Ectodermal cell (in vitro differentiated cells): ENCODE data around the gene CELF6.
"Not testable (repeated sequence)": the region's sequence is repeated elsewhere in the genome, so short reads cannot be mapped to it uniquely, and the experiment has no call there.

Experiments used
- H3K27ac ChIP-seq: 2 replicates; pipeline ENCODE4 v1.7.0; 2013; ENCODE audit warnings: mild to moderate bottlenecking, low read depth, low read length; ENCODE audit not compliant: insufficient read depth, poor library complexity, severe bottlenecking
- H3K27me3 ChIP-seq: 2 replicates; pipeline ENCODE4 v1.7.0; 2013; ENCODE audit warnings: mild to moderate bottlenecking, low read length; ENCODE audit not compliant: insufficient read depth, control insufficient read depth, poor library complexity, severe bottlenecking
- H3K36me3 ChIP-seq: one replicate; pipeline ENCODE4 v1.7.0; 2013; ENCODE audit warnings: low read length; ENCODE audit not compliant: control insufficient read depth, insufficient read depth
- H3K4me1 ChIP-seq: one replicate; pipeline ENCODE4 v1.7.0; 2013; ENCODE audit warnings: low read length; ENCODE audit not compliant: control insufficient read depth, insufficient read depth
- H3K4me3 ChIP-seq: 2 replicates; pipeline ENCODE4 v1.7.0; 2013; ENCODE audit warnings: low read depth, low read length, control low read depth; ENCODE audit not compliant: insufficient read depth
- H3K9me3 ChIP-seq: 2 replicates; pipeline ENCODE4 v1.7.0; 2013; ENCODE audit warnings: mild to moderate bottlenecking, low read length, moderate library complexity; ENCODE audit not compliant: control insufficient read depth
- WGBS, 2 experiments: methylation state at CpG; one replicate each; pipeline ENCODE4 v1.1.7; 2013; ENCODE audit warnings: missing lambda C conversion rate in 2 of 2; 5-methylcytosine and 5-hydroxymethylcytosine counted together

CELF6 gene

DNA sequence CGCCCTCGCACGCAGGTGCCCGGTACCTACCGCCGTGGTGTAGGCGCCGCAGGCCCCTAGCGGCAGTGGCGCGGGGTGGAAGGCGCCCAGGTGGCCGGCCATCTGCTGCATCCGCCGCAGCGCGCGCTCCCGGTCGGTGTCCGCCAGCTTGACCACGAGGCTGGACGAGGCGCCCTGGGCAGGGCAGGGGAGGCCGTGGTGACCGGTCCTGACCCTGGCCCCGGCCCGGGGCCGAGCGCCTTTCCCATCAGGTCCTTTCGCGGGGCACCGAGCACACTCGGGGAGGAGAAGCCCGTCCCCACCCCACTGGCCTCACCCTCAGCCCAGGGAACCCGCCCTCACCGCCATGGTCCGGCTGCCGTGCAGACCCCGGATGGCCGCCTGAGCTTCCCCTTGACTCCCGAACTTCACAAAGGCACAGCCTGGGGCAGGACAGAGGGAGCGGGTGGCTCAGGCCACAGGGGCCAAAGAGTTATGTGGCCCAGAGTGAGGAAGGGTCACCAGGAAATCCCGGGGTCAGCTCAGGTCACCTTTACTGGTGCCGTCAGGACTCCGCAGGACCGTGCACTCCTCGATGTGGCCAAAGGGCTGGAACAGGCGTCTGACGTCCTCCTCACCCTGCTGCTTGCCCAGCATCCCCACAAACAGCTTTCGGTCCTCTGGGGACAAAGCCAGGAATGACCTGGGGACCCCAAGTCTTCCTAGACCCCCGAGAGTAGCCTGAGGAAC is 30.2 kb downstream of the CELF6 start:
- no peak overlapping the region for H3K4me3 ChIP-seq
- H3K9me3 ChIP-seq, result no peaks in the 10 kb centered on the region
- H3K4me1 ChIP-seq, result no peaks in the 10 kb centered on the region
- no peak overlapping the region for H3K27ac ChIP-seq
- no peaks in the 10 kb centered on the region for H3K36me3 ChIP-seq
- peaks cover 8% of the 10 kb centered on the region for H3K27me3 ChIP-seq
- WGBS, 2 experiments, result 94 to 95% methylated on average over 52 of the region's 52 CpGs

- Histone ChIP-seq H3K27ac (no peak overlapping the region), H3K4me3 (no peak overlapping the region), H3K27me3 (peaks cover 8% of the 10 kb centered on the region), H3K36me3 (no peaks in the 10 kb centered on the region), H3K9me3 (no peaks in the 10 kb centered on the region), H3K4me1 (no peaks in the 10 kb centered on the region)
- WGBS, 2 experiments, result 94 to 95% methylated on average over 49 of the region's 49 CpGs
These were observed 31.0 kb downstream of the CELF6 start for GRCh38 chr15:72288796-72289596.

DNA sequence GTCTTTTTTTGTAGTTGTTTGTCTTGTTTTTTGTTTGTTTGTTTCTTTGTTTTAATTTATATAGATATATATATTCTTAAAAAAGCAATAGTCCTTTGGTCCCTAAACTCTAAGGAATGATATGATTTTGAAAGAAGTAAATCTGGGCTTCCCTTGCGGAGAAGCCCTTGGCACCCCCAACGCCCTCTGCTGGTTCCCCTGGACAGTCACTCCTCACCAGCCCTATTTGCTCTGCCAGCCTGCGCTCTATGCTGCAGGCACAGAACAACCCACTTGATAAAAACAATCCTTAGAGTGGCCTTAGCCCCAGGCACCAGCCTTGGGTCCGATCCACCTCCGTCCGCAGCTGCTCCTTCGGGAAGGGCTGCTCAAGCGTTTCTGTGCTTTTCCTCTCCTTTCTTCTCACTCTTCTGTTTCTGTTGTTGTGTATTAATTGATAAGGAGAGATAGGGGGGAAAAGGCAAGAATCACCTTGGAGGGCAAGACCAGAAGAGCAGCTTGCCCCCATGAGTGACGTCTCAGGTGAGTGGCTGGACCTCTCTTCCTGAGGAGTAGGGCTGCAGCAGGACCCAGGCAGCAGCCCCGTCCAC is 33.9 kb downstream of the CELF6 start:
- WGBS, 2 experiments, result 52 to 53% methylated on average over 10 of the region's 10 CpGs
- no peak overlapping the region for H3K27ac ChIP-seq
- no peaks in the 10 kb centered on the region for H3K9me3 ChIP-seq
- peaks cover 7% of the 10 kb centered on the region for H3K27me3 ChIP-seq
- no peaks in the 10 kb centered on the region for H3K36me3 ChIP-seq
- H3K4me3 ChIP-seq, result no peak overlapping the region
- no peaks in the 10 kb centered on the region for H3K4me1 ChIP-seq

- WGBS, 2 experiments, result 18 to 37% methylated on average over 2 to 3 of the region's 3 CpGs
These were observed 34.6 kb downstream of the CELF6 start for GRCh38 chr15:72285402-72285801.

GRCh38 chr15:72284781-72285180 is 35.2 kb downstream of the CELF6 start:
- H3K4me3 ChIP-seq, result no peak overlapping the region
- H3K4me1 ChIP-seq, result no peaks in the 10 kb centered on the region
- 100% methylated on average over 1 of the region's 1 CpG for WGBS, 2 experiments
- H3K27ac ChIP-seq, result no peak overlapping the region
- peaks cover 7% of the 10 kb centered on the region for H3K27me3 ChIP-seq
- no peaks in the 10 kb centered on the region for H3K9me3 ChIP-seq
- no peaks in the 10 kb centered on the region for H3K36me3 ChIP-seq

More at GRCh38 chr15:72285402-72285801, 34.6 kb downstream of the CELF6 start:
- Histone ChIP-seq H3K9me3 (no peaks in the 10 kb centered on the region), H3K4me3 (no peak overlapping the region), H3K4me1 (no peaks in the 10 kb centered on the region), H3K27ac (no peak overlapping the region), H3K27me3 (peaks cover 7% of the 10 kb centered on the region), H3K36me3 (no peaks in the 10 kb centered on the region)

GRCh38 chr15:72281713-72282112 is 38.2 kb downstream of the CELF6 start:
- H3K27ac ChIP-seq, result no peak overlapping the region
- H3K36me3 ChIP-seq, result no peaks in the 10 kb centered on the region
- no peaks in the 10 kb centered on the region for H3K4me1 ChIP-seq
- 84 to 92% methylated on average over 3 of the region's 3 CpGs for WGBS, 2 experiments
- H3K9me3 ChIP-seq, result no peaks in the 10 kb centered on the region
- H3K4me3 ChIP-seq, result no peak overlapping the region
- H3K27me3 ChIP-seq, result peaks cover 14% of the 10 kb centered on the region

DNA sequence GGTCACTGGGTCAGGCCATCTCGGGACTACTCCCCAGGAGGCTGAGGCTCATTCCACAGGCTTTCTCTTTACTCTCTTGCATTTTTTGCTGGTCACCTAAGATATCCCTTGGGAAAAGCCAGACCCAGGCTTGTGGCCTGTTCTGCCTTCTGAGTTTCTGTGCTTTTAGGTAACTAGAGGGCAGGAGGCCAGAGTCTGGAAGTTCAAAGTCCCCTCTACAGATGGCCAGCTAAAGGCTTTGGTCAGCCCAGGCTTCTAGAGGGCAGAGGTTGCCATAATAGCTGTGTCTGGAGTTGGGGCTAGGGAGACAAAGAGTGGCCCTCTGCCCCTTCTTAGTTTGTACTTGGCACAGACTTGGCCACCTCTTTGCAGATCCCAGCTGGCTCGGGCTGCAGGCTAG is 39.2 kb downstream of the CELF6 start:
- Histone ChIP-seq H3K4me1 (no peaks in the 10 kb centered on the region), H3K36me3 (no peaks in the 10 kb centered on the region), H3K27me3 (peaks cover 20% of the 10 kb centered on the region), H3K4me3 (no peak overlapping the region), H3K9me3 (no peaks in the 10 kb centered on the region), H3K27ac (no peak overlapping the region)
- WGBS, 2 experiments, result 83 to 84% methylated on average over 2 of the region's 2 CpGs

DNA sequence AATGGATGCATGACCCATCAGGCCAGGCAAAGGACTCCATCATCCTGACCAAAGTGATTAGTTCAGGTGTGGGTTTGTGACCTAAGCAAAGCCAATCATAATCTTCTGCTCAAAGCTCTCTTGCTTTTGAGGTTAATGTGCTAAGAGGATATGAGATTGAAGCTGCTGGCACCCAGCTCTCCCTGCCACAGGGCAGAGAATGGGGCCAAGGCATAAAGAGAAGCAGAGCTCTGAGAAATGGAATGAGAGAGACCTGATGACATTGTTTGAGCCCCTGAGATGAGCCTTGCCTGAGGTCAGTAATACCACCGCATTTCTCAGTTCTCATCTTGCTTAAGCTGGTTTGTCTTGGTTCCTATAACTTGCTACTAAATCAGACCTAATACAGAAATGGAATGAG is 41.2 kb downstream of the CELF6 start:
- Histone ChIP-seq H3K9me3 (no peaks in the 10 kb centered on the region), H3K27ac (no peak overlapping the region), H3K4me3 (no peak overlapping the region), H3K36me3 (no peaks in the 10 kb centered on the region), H3K4me1 (no peaks in the 10 kb centered on the region), H3K27me3 (peaks cover 28% of the 10 kb centered on the region)
- WGBS, 2 experiments, result 73 to 96% methylated on average over 1 of the region's 1 CpG

GRCh38 chr15:72276326-72276700 is 43.6 kb downstream of the CELF6 start:
- H3K27ac ChIP-seq, result no peak overlapping the region
- peaks cover 25% of the 10 kb centered on the region for H3K27me3 ChIP-seq

DNA sequence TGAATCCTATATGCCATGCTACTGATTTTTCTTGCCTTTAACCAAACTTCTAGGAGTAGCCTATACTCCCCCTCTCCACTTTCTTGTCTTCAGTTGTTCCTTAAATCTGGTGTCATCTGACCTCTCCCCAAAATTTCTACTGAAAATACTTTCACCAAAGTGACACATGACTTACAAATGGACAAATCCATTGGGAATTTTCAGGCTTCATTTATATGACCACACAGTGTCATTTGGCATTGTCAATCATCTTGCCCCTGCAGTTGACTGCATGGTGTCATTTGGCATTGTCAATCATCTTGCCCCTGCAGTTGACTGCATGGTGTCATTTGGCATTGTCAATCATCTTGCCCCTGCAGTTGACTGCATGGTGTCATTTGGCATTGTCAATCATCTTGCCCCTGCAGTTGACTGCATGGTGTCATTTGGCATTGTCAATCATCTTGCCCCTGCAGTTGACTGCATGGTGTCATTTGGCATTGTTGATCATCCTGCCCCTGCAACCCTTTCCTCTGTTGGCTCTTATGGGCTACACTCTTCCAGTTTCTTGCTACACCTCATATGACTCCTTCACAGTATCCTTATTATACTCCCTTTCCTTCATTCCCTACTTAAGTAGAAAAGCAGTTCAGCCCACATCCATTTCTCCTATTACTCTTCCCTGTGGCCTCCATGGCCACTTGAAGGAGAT is 44.2 kb downstream of the CELF6 start:
- not testable (repeated sequence) for H3K4me3 ChIP-seq, H3K36me3 ChIP-seq, H3K9me3 ChIP-seq, H3K4me1 ChIP-seq, H3K27ac ChIP-seq
- peaks cover 25% of the 10 kb centered on the region for H3K27me3 ChIP-seq

More at GRCh38 chr15:72276326-72276700, 43.6 kb downstream of the CELF6 start:
- Histone ChIP-seq H3K9me3 (no peaks in the 10 kb centered on the region), H3K36me3 (no peaks in the 10 kb centered on the region), H3K4me1 (peaks cover 4% of the 10 kb centered on the region), H3K4me3 (no peak overlapping the region)
